ENCODE results near the gene ZP2.
"Not testable (repeated sequence)": the region's sequence is repeated elsewhere in the genome, so short reads cannot be mapped to it uniquely, and the experiment has no call there.

Gene ZP2

GRCh38 chr16:21214086-21214485, 2.7 kb upstream of the ZP2 start:
- no peak for DNase-seq

- no peak for DNase-seq
Observed at GRCh38 chr16:21208446-21209230, 2.7 kb downstream of the ZP2 start.

- DNase-seq = no peak
Observed at GRCh38 chr16:21206550-21206949, 4.8 kb downstream of the ZP2 start.

- DNase-seq = no peak
Observed at GRCh38 chr16:21205303-21205702, 6.1 kb downstream of the ZP2 start.

GRCh38 chr16:21203155-21203797, 8.1 kb downstream of the ZP2 start:
- DNase-seq = no peak

GRCh38 chr16:21199607-21200218, 11.7 kb downstream of the ZP2 start:
- no peak for DNase-seq

- DNase-seq = no peak
Observed at GRCh38 chr16:21197621-21198020, 13.8 kb downstream of the ZP2 start.

GRCh38 chr16:21197112-21197511, 14.3 kb downstream of the ZP2 start:
- DNase-seq = no peak

GRCh38 chr16:21195330-21195729, 16.0 kb downstream of the ZP2 start:
- DNase-seq = not testable (repeated sequence)

- DNase-seq = no peak
Observed at GRCh38 chr16:21194771-21195301, 16.5 kb downstream of the ZP2 start.

GRCh38 chr16:21192991-21193390, 18.4 kb downstream of the ZP2 start:
- no peak for DNase-seq

GRCh38 chr16:21190599-21190998, 20.8 kb downstream of the ZP2 start:
- no peak for DNase-seq

- DNase-seq = no peak
Observed at GRCh38 chr16:21190013-21190412, 21.4 kb downstream of the ZP2 start.

- no peak for DNase-seq
Observed at GRCh38 chr16:21189311-21189710, 22.1 kb downstream of the ZP2 start.

- DNase-seq = no peak
Observed at GRCh38 chr16:21186326-21186691, 25.1 kb downstream of the ZP2 start.

GRCh38 chr16:21185659-21186325, 25.6 kb downstream of the ZP2 start:
- DNase-seq = no peak

GRCh38 chr16:21184834-21185233, 26.5 kb downstream of the ZP2 start:
- DNase-seq = no peak

- DNase-seq = no peak
Observed at GRCh38 chr16:21183995-21184394, 27.4 kb downstream of the ZP2 start.

- DNase-seq = no peak
Observed at GRCh38 chr16:21179983-21180365, 31.4 kb downstream of the ZP2 start.

GRCh38 chr16:21179126-21179982, 32.0 kb downstream of the ZP2 start:
- DNase-seq = no peak

GRCh38 chr16:21175397-21175796, 36.0 kb downstream of the ZP2 start:
- no peak for DNase-seq

GRCh38 chr16:21172650-21173049, 38.7 kb downstream of the ZP2 start:
- DNase-seq = no peak

Data from GF-D8 (cell line).